HG03439 (cell line): ENCODE measurements around the gene AOX1.
"Not testable (repeated sequence)": the region's sequence is repeated elsewhere in the genome, so short reads cannot be mapped to it uniquely, and the experiment has no call there.

Experiments
- ATAC-seq: cut with Tn5 transposase; IDR thresholded peaks from one replicate; pipeline ENCODE4 v1.9.1; 2021; ENCODE audit warnings: mild to moderate bottlenecking, moderate library complexity; ENCODE audit not compliant: unreplicated experiment

Gene AOX1

GRCh38 chr2:200625282-200625681, 39.5 kb downstream of the AOX1 start:
- ATAC-seq, result no peak

- ATAC-seq, result no peak
Measured at GRCh38 chr2:200625958-200626363, 40.1 kb downstream of the AOX1 start.

GRCh38 chr2:200627110-200627770, 41.4 kb downstream of the AOX1 start:
- no peak for ATAC-seq

- not testable (repeated sequence) for ATAC-seq
Measured at GRCh38 chr2:200628461-200628860, 42.6 kb downstream of the AOX1 start.

- no peak for ATAC-seq
Measured at GRCh38 chr2:200631287-200631686, 45.5 kb downstream of the AOX1 start.

GRCh38 chr2:200634231-200634964, 48.6 kb downstream of the AOX1 start:
- no peak for ATAC-seq

GRCh38 chr2:200635251-200635650, 49.4 kb downstream of the AOX1 start:
- ATAC-seq, result no peak

- ATAC-seq, result no peak
Measured at GRCh38 chr2:200637901-200638300, 52.1 kb downstream of the AOX1 start.

- no peak for ATAC-seq
Measured at GRCh38 chr2:200640176-200640575, 54.4 kb downstream of the AOX1 start.

GRCh38 chr2:200640901-200641300, 55.1 kb downstream of the AOX1 start:
- no peak for ATAC-seq

- not testable (repeated sequence) for ATAC-seq
Measured at GRCh38 chr2:200648518-200649281, 62.9 kb downstream of the AOX1 start.

- ATAC-seq, result no peak
Measured at GRCh38 chr2:200649724-200650123, 63.9 kb downstream of the AOX1 start.

GRCh38 chr2:200650195-200650594, 64.4 kb downstream of the AOX1 start:
- ATAC-seq, result no peak

GRCh38 chr2:200652158-200652557, 66.3 kb downstream of the AOX1 start:
- ATAC-seq, result no peak

- no peak for ATAC-seq
Measured at GRCh38 chr2:200653021-200653420, 67.2 kb downstream of the AOX1 start.

- no peak for ATAC-seq
Measured at GRCh38 chr2:200654823-200655222, 69.0 kb downstream of the AOX1 start.

- no peak for ATAC-seq
Measured at GRCh38 chr2:200655918-200656580, 70.2 kb downstream of the AOX1 start.

GRCh38 chr2:200658278-200658864, 72.6 kb downstream of the AOX1 start:
- no peak for ATAC-seq

GRCh38 chr2:200659410-200659809, 73.6 kb downstream of the AOX1 start:
- no peak for ATAC-seq

- no peak for ATAC-seq
Measured at GRCh38 chr2:200661477-200661876, 75.7 kb downstream of the AOX1 start.

- ATAC-seq, result no peak
Measured at GRCh38 chr2:200662727-200663126, 76.9 kb downstream of the AOX1 start.
